ENCODE data around the gene GRK5.
A peak's percentile ranks its signal among the peaks of the same experiment; 100 is the strongest.
"Not testable (repeated sequence)": the region's sequence is repeated elsewhere in the genome, so short reads cannot be mapped to it uniquely, and the experiment has no call there.

Gene GRK5

DNA sequence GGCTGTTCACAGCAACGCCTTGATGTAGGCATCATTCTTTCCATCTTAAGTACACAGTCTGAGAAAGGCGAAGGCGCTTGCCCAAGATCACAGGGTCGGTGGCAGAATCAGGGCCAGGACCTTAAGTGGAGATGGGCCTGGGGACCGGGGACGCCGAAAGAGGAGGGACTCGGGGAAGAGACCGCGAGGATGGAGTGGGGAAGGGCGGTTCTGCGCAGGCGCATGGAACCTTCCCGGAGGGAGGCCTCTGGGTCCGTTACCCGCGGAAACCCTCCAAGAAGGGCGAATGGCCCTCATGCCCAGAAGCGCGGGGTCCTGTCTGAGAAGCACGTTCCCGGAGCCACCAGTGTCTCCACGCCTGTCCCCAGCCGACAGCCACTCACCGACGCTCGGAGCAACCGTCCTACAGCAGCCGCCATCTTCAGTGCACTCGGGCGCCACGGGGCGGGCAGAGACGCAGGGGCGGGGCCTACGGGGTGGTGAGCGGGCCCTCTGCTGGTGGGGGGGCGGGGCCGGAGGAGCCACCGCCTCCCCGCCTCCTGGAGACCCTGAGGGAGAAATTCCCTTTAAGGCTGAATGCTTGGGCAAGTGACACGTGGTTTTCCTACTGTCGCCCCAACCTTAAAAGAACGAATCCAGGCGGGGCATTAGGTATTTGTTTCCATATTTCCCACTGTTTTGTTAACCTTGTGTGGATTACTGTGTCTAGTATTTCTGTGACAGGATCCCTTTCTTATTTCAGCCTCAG lies 28.8 kb upstream of the GRK5 start, which contains the start of gene PRDX3:
PRDX3 (minus strand) TSS at position 441 of the 748 bp plus-strand sequence; CDS start at position 419, 22 bp downstream.
- H3K9ac ChIP-seq (ENCODE audit: low read length): peak within 1 kb of the TSS; percentile 93
- H3K4me3 ChIP-seq (ENCODE audit: low read length): peak within 1 kb of the TSS; percentile 88
- H3K27me3 ChIP-seq (ENCODE audit: control insufficient read depth, insufficient read depth, low read length): no peaks in the 10 kb centered on the region
- peaks cover 5% of the 10 kb centered on the region for H3K4me1 ChIP-seq (ENCODE audit: control insufficient read depth, low read depth, low read length)
- no peaks in the 10 kb centered on the region for H3K9me3 ChIP-seq (ENCODE audit: control insufficient read depth, low read depth, low read length)
- H3K36me3 ChIP-seq (ENCODE audit: control insufficient read depth, low read depth, low read length): peaks cover 30% of the 10 kb centered on the region
- H3K27ac ChIP-seq (ENCODE audit: low read length): peak within 1 kb of the TSS; percentile 61

DNA sequence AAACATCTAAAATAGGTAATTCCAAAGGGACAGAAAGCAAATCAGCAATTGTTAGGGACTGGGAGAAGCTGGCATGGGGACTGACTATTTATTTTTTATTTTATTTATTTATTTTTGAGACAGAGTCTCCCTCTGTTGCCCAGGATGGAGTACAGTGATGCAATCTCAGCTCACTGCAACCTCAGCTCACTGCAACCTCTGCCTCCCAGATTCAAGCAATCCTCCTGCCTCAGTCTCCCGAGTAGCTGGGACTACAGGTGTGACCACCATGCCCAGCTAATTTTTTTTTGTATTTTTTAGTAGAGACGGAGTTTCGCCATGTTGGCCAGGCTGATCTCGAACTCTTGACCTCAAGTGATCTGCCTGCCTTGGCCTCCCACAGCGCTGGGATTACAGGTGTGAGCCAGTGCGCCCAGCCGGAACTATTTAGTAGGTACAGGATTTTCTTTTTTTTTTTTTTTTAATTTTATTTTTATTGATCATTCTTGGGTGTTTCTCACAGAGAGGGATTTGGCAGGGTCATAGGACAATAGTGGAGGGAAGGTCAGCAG lies 26.4 kb upstream of the GRK5 start:
- H3K4me3 ChIP-seq (ENCODE audit: low read length); H3K27me3 ChIP-seq (ENCODE audit: control insufficient read depth, insufficient read depth, low read length); H3K4me1 ChIP-seq (ENCODE audit: control insufficient read depth, low read depth, low read length); H3K27ac ChIP-seq (ENCODE audit: low read length); H3K9me3 ChIP-seq (ENCODE audit: control insufficient read depth, low read depth, low read length); H3K9ac ChIP-seq (ENCODE audit: low read length): not testable (repeated sequence)
- peaks cover 12% of the 10 kb centered on the region for H3K36me3 ChIP-seq (ENCODE audit: control insufficient read depth, low read depth, low read length)

DNA sequence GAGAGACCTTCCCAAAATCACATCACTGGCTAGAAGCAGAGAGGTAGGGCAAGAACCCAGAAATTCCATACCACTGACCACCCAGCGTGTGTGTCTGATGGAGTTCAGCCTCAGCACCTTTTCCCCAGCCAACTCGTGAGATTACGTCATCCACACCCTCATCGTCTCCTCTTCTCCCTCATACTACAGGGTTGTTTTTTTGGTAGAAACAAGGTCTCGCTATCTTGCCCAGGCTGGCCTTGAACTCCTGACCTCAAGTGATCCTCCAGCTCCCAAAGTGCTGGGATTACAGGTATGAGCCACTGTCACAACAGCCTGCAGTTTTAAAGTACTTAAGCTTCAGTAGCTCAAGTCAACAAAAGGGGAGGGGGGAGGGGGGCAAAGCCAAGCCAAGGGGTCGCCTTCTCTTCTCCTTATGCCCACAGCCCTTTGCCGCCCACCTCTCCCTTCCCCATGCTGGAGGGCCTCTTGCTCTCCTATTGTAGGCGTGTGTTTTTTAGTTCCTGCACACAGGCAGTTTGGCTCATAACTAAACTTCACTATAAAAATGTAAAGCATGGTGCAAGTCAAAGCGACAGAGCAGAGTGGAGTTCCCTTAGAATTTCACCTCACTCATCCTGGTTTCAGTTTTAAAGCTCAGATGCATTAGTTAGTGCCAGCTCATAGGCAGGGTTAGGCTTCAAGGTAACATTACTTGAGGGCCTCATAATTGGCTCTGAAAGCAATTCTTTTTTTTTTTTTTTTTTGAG lies 23.5 kb upstream of the GRK5 start:
- Histone ChIP-seq H3K27ac (ENCODE audit: low read length) (no peak overlapping the region), H3K4me3 (ENCODE audit: low read length) (no peak overlapping the region), H3K36me3 (ENCODE audit: control insufficient read depth, low read depth, low read length) (no peaks in the 10 kb centered on the region), H3K9me3 (ENCODE audit: control insufficient read depth, low read depth, low read length) (no peaks in the 10 kb centered on the region), H3K27me3 (ENCODE audit: control insufficient read depth, insufficient read depth, low read length) (no peaks in the 10 kb centered on the region), H3K9ac (ENCODE audit: low read length) (no peak overlapping the region), H3K4me1 (ENCODE audit: control insufficient read depth, low read depth, low read length) (peaks cover 4% of the 10 kb centered on the region)

DNA sequence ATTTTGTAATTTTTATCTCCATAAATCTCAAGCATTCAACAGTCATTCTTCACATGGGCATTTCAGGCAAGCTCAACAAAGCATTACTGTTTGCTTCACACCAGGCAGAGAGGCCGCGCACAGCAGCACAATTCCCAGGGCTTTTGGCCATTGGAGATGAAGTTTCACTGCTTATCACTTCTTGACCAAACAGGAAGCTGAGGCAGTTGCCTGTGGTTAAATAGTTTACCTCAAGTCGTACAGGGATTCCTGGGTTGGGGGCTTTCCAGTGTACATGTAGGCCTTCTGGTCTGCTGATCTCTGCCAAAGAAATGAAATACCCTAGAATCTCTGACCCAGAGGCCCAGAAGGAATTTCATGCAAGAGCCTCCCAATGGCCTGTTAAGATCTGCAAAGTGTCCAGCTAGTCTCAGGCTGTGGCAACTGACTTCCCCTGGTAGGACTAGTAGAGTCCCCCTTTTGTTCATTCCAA lies 17.5 kb upstream of the GRK5 start:
- no peak overlapping the region for H3K4me3 ChIP-seq (ENCODE audit: low read length)

GRCh38 chr10:119190353-119190752 lies 17.0 kb upstream of the GRK5 start:
- no peak overlapping the region for H3K27ac ChIP-seq (ENCODE audit: low read length)
- no peaks in the 10 kb centered on the region for H3K27me3 ChIP-seq (ENCODE audit: control insufficient read depth, insufficient read depth, low read length)
- H3K4me1 ChIP-seq (ENCODE audit: control insufficient read depth, low read depth, low read length): no peaks in the 10 kb centered on the region
- no peak overlapping the region for H3K9ac ChIP-seq (ENCODE audit: low read length)
- H3K36me3 ChIP-seq (ENCODE audit: control insufficient read depth, low read depth, low read length): no peaks in the 10 kb centered on the region
- no peaks in the 10 kb centered on the region for H3K9me3 ChIP-seq (ENCODE audit: control insufficient read depth, low read depth, low read length)
- no peak overlapping the region for H3K4me3 ChIP-seq (ENCODE audit: low read length)

More for the DNA sequence above, 17.5 kb upstream of the GRK5 start:
- H3K36me3 ChIP-seq (ENCODE audit: control insufficient read depth, low read depth, low read length): no peaks in the 10 kb centered on the region
- H3K9ac ChIP-seq (ENCODE audit: low read length): no peak overlapping the region
- no peaks in the 10 kb centered on the region for H3K27me3 ChIP-seq (ENCODE audit: control insufficient read depth, insufficient read depth, low read length)
- no peaks in the 10 kb centered on the region for H3K4me1 ChIP-seq (ENCODE audit: control insufficient read depth, low read depth, low read length)
- no peak overlapping the region for H3K27ac ChIP-seq (ENCODE audit: low read length)
- no peaks in the 10 kb centered on the region for H3K9me3 ChIP-seq (ENCODE audit: control insufficient read depth, low read depth, low read length)

- Histone ChIP-seq H3K9ac (ENCODE audit: low read length) (no peak overlapping the region), H3K9me3 (ENCODE audit: control insufficient read depth, low read depth, low read length) (no peaks in the 10 kb centered on the region), H3K27ac (ENCODE audit: low read length) (no peak overlapping the region)
These were observed 16.2 kb upstream of the GRK5 start for GRCh38 chr10:119190954-119191785.

GRCh38 chr10:119191881-119192280 lies 15.5 kb upstream of the GRK5 start:
- Histone ChIP-seq H3K27ac (ENCODE audit: low read length) (no peak overlapping the region), H3K27me3 (ENCODE audit: control insufficient read depth, insufficient read depth, low read length) (no peaks in the 10 kb centered on the region), H3K4me3 (ENCODE audit: low read length) (no peak overlapping the region), H3K9ac (ENCODE audit: low read length) (no peak overlapping the region), H3K36me3 (ENCODE audit: control insufficient read depth, low read depth, low read length) (no peaks in the 10 kb centered on the region), H3K9me3 (ENCODE audit: control insufficient read depth, low read depth, low read length) (no peaks in the 10 kb centered on the region), H3K4me1 (ENCODE audit: control insufficient read depth, low read depth, low read length) (no peaks in the 10 kb centered on the region)

More at GRCh38 chr10:119190954-119191785, 16.2 kb upstream of the GRK5 start:
- Histone ChIP-seq H3K27me3 (ENCODE audit: control insufficient read depth, insufficient read depth, low read length) (no peaks in the 10 kb centered on the region), H3K4me1 (ENCODE audit: control insufficient read depth, low read depth, low read length) (no peaks in the 10 kb centered on the region), H3K36me3 (ENCODE audit: control insufficient read depth, low read depth, low read length) (no peaks in the 10 kb centered on the region), H3K4me3 (ENCODE audit: low read length) (no peak overlapping the region)

GRCh38 chr10:119197921-119198320 lies 9.4 kb upstream of the GRK5 start:
- no peaks in the 10 kb centered on the region for H3K9me3 ChIP-seq (ENCODE audit: control insufficient read depth, low read depth, low read length)
- H3K4me1 ChIP-seq (ENCODE audit: control insufficient read depth, low read depth, low read length): no peaks in the 10 kb centered on the region
- H3K27ac ChIP-seq (ENCODE audit: low read length): no peak overlapping the region
- no peak overlapping the region for H3K9ac ChIP-seq (ENCODE audit: low read length)
- H3K36me3 ChIP-seq (ENCODE audit: control insufficient read depth, low read depth, low read length): no peaks in the 10 kb centered on the region
- H3K4me3 ChIP-seq (ENCODE audit: low read length): no peak overlapping the region
- peaks cover 7% of the 10 kb centered on the region for H3K27me3 ChIP-seq (ENCODE audit: control insufficient read depth, insufficient read depth, low read length)

DNA sequence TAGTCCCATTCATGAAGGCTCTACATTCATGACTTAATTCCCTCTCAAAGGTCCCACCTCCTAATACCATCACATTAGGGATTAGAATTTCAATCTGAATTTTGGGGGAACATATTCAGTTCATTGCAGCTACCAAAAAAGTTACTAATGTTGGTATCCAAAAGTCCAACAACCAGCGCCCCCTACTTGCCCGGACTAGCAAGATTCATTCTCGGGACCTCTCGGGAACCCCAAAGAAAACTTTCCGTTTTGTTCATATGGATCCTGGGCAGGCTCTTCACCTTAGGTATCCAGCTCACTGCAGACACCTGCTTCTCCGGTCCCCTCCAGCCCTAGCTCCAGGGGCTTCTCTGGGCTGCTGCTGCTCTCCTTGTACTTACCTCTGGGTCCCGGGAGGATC lies 8.9 kb upstream of the GRK5 start:
- Histone ChIP-seq H3K27me3 (ENCODE audit: control insufficient read depth, insufficient read depth, low read length) (peaks cover 7% of the 10 kb centered on the region), H3K9ac (ENCODE audit: low read length) (no peak overlapping the region), H3K36me3 (ENCODE audit: control insufficient read depth, low read depth, low read length) (no peaks in the 10 kb centered on the region), H3K4me1 (ENCODE audit: control insufficient read depth, low read depth, low read length) (no peaks in the 10 kb centered on the region), H3K4me3 (ENCODE audit: low read length) (no peak overlapping the region), H3K9me3 (ENCODE audit: control insufficient read depth, low read depth, low read length) (no peaks in the 10 kb centered on the region), H3K27ac (ENCODE audit: low read length) (no peak overlapping the region)

DNA sequence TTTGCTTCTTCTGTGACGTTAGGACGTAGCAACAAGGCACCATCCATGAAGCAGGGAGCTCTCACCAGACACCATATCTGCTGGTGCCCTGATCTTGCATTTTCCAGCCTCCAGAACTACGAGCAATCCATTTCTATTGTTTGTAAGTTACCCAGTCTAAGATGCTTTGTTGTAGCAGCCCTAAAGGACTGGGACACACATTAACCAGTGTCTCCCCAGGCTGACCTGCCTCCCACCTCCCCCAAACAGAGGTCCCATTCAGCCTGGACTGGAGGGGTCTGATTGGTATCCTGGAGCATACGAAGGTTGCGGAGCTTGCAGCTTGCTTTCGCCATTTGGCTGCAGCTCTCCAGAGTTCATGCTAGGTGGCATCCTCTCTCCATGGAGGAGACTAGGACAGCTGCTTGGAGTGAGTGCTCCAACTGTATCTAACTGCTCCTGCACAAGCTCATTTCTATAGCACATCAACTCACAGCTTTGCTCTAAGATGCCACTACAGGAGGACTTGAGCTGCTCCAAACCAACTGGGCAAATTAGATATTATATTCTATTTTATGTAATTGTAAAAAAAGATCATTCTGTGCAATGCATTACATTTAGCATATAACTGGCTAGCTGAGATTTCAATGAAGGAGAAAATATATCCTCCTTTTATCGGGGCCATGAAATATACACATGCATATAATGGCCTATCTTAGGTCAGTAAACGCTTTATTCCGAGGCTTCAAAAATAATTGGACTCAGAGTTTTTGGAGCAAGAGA lies 8.0 kb upstream of the GRK5 start:
- peaks cover 7% of the 10 kb centered on the region for H3K27me3 ChIP-seq (ENCODE audit: control insufficient read depth, insufficient read depth, low read length)
- H3K9ac ChIP-seq (ENCODE audit: low read length): no peak overlapping the region

More for the DNA sequence above, 8.0 kb upstream of the GRK5 start:
- Histone ChIP-seq H3K4me3 (ENCODE audit: low read length) (no peak overlapping the region), H3K4me1 (ENCODE audit: control insufficient read depth, low read depth, low read length) (no peaks in the 10 kb centered on the region), H3K36me3 (ENCODE audit: control insufficient read depth, low read depth, low read length) (no peaks in the 10 kb centered on the region), H3K27ac (ENCODE audit: low read length) (no peak overlapping the region), H3K9me3 (ENCODE audit: control insufficient read depth, low read depth, low read length) (no peaks in the 10 kb centered on the region)
